ENCODE data around the gene UBALD2. TPM values are rescaled to one million over a fixed set of nuclear protein-coding genes. Genes with fewer than 3 reads are reported as not detected.

The UBALD2 gene
- total RNA-seq (2012; rRNA removed) (0.90 and 1.4 TPM in 2 replicates), polyA plus RNA-seq (2012; rRNA removed) (12.1 and 19.9 TPM in 2 replicates), Bru-seq, nascent RNA (percentile 59 among the genes with signal in this experiment), BruChase-seq, experiment 1, labeled RNA remaining after a 6-hour chase (percentile 53 among the genes with signal in this experiment), BruChase-seq, experiment 2, labeled RNA remaining after a 2-hour chase (percentile 50 among the genes with signal in this experiment)
- polyA plus RNA-seq (2012; cell fraction: cytosol; rRNA removed): 11.6 and 33.1 TPM in 2 replicates
- polyA plus RNA-seq (2012; cell fraction: nucleus; rRNA removed; ENCODE audit: low replicate concordance): 14.2 and 21.7 TPM in 2 replicates
- long read RNA-seq, partial matches to known transcripts: 0 of 5 reads
- long read RNA-seq, other reads (novel, unspliced or antisense): 5 of 5 reads

GRCh38 chr17:76264755-76265623 is at the start of gene UBALD2:
Gene UBALD2 (plus strand): TSS chr17:76265348. CDS start chr17:76265506, 158 bp downstream.
- no TSS peak for BruUV-seq (replicated peaks)
- Histone ChIP-seq H3K27ac (ENCODE audit: insufficient read depth, low read length) (peak within 1 kb of the TSS; percentile 59), H3K9me1 (ENCODE audit: insufficient read depth, low read length) (peaks cover 15% of the 10 kb centered on the region), H4K91ac (ENCODE audit: insufficient read depth, low read depth, low read length) (peak within 1 kb of the TSS; percentile 96), H3K4me3 (ENCODE audit: insufficient read depth, low read depth, low read length) (peak within 1 kb of the TSS; percentile 100), H4K5ac (ENCODE audit: low read depth, low read length) (peak within 1 kb of the TSS; percentile 13; the same call in 1 of the 2 replicates), H4K20me1 (ENCODE audit: insufficient read depth, low read length) (no peaks in the 10 kb centered on the region), H3K4ac (ENCODE audit: low read depth, low read length) (peak within 1 kb of the TSS; percentile 96), H2BK15ac (ENCODE audit: low read depth, low read length) (peak within 1 kb of the TSS; percentile 75; the same call in 2 of the 3 replicates), H2BK5ac (ENCODE audit: low read depth, low read length, poor library complexity, severe bottlenecking) (peak within 1 kb of the TSS; percentile 88), H2BK120ac (ENCODE audit: low read depth, low read length) (peak within 1 kb of the TSS; percentile 67), H3K14ac (replicated peaks; ENCODE audit: low read depth, low read length) (peak within 1 kb of the TSS; percentile 99), H2AK5ac (ENCODE audit: low read depth, low read length) (peak within 1 kb of the TSS; percentile 92), H3K9ac (ENCODE audit: low read depth, low read length) (peak within 1 kb of the TSS; percentile 69), H3K23ac (ENCODE audit: low read depth, low read length) (peak within 1 kb of the TSS; percentile 99; the same call in 1 of the 2 replicates), H3K18ac (ENCODE audit: low read depth, low read length) (peak within 1 kb of the TSS; percentile 54), H2AFZ (replicated peaks; ENCODE audit: low read length, poor library complexity) (peak within 1 kb of the TSS; percentile 97), H3K4me2 (ENCODE audit: low read depth, low read length) (peak within 1 kb of the TSS; percentile 88), H3K9me3 (ENCODE audit: control insufficient read depth, insufficient read depth, low read length) (no peaks in the 10 kb centered on the region), H2AK9ac (replicated peaks; ENCODE audit: low read depth, low read length, poor library complexity) (peak within 1 kb of the TSS; percentile 98), H3K27me3 (ENCODE audit: control insufficient read depth, insufficient read depth, low read length) (no peaks in the 10 kb centered on the region), H3K36me3 (ENCODE audit: control insufficient read depth, insufficient read depth, low read length) (peaks cover 4% of the 10 kb centered on the region), H2BK20ac (ENCODE audit: low read depth, low read length) (peak within 1 kb of the TSS; percentile 60), H4K8ac (ENCODE audit: low read depth in 2 of 2, low read length in 2 of 2) (peak within 1 kb of the TSS; percentile 30 to 95), H3K4me1 (ENCODE audit: control insufficient read depth, insufficient read depth, low read length) (peaks cover 10% of the 10 kb centered on the region), H3K79me1 (ENCODE audit: low read depth in 1 of 2, low read length in 2 of 2) (peaks cover 27 to 49% of the 10 kb centered on the region in 2 experiments), H3K56ac (ENCODE audit: extremely low read depth, insufficient read depth, low read length) (peak within 1 kb of the TSS; percentile 93)
- DNase-seq (peak; percentile 100), ATAC-seq (ENCODE audit: low read depth) (peak; percentile 95)
- in situ Hi-C loops (cut with MboI; ENCODE audit: low sequenced_read_pairs): no loop called here
- CTCF ChIA-PET: interaction anchor here (0.7 to 1.3 kb wide), 4 partner anchors 8 to 51 kb away, joined by 3 to 4 read pairs (median 3); no protein-coding TSS in a partner anchor
- POLR2A ChIA-PET (ENCODE audit: unreplicated experiment): interaction anchor here (0.6 kb wide), 1 partner anchor 15 kb away, joined by 4 read pairs; no protein-coding TSS in a partner anchor
- dilution Hi-C loops (cut with HindIII; ENCODE audit: low sequenced_read_pairs, unreplicated experiment): no loop called here
- intact Hi-C loops (cut with micrococcal nuclease): loop anchor here (2.0 to 5.0 kb wide), 2 partner anchors 24 to 128 kb away; partner anchors contain the start of gene RNF157
- WGBS, 2 experiments (ENCODE audit: extremely low coverage in 2 of 2, insufficient read length in 1 of 2): 0% methylated on average over 48 of the region's 94 CpGs; no CpG with 5 or more reads in 1 of the 2 experiments
- no peak for TF ChIP-seq CTCF (conservative IDR thresholded peaks at IDR 0.05; ENCODE audit: low read depth, low read length)
- TF ChIP-seq FOS (IDR thresholded peaks at IDR 0.05; ENCODE audit: low read depth, low read length): peak; percentile 83; the same call in 1 of the 2 replicates
- peak; percentile 82 for TF ChIP-seq CEBPB (IDR thresholded peaks at IDR 0.05; ENCODE audit: low read depth, low read length)
- TF ChIP-seq POLR2A (IDR thresholded peaks at IDR 0.05; ENCODE audit: low read depth, low read length): peak; percentile 87
- no peak for TF ChIP-seq RCOR1 (IDR thresholded peaks at IDR 0.05; ENCODE audit: insufficient replicate concordance, low read length)
- TF ChIP-seq MXI1 (IDR thresholded peaks at IDR 0.05; ENCODE audit: borderline replicate concordance, low read depth, low read length): peak; percentile 68
- TF ChIP-seq RFX5 (IDR thresholded peaks at IDR 0.05; ENCODE audit: low read depth, low read length): no peak
- TF ChIP-seq MAZ (IDR thresholded peaks at IDR 0.05; ENCODE audit: borderline replicate concordance, low read depth, low read length): peak; percentile 67; the same call in 1 of the 2 replicates
- no peak for TF ChIP-seq CHD1 (IDR thresholded peaks at IDR 0.05; ENCODE audit: low read depth, low read length)
- TF ChIP-seq SMC3 (IDR thresholded peaks at IDR 0.05; ENCODE audit: low read depth, low read length): no peak
- TF ChIP-seq RAD21 (IDR thresholded peaks at IDR 0.05; ENCODE audit: low read length): no peak
- TF ChIP-seq BHLHE40 (IDR thresholded peaks at IDR 0.05; ENCODE audit: low read depth, low read length): no peak; the same call in 1 of the 2 replicates
- peak; percentile 39; the same call in 1 of the 2 replicates for TF ChIP-seq USF2 (IDR thresholded peaks at IDR 0.05; ENCODE audit: low read depth, low read length)

All from IMR-90 (cell line).